CD4-positive, alpha-beta T cell treated with Interleukin-17A for 4 hours (primary cell): ENCODE results near the gene GAMT.
A peak's percentile ranks its signal among the peaks of the same experiment; 100 is the strongest.
"Not testable (repeated sequence)": the region's sequence is repeated elsewhere in the genome, so short reads cannot be mapped to it uniquely, and the experiment has no call there.

ENCODE experiments used
- DNase-seq: peaks from one replicate; pipeline ENCODE4 v3.0.0-alpha.2; 2020; ENCODE audit warnings: mixed read lengths

Gene GAMT

GRCh38 chr19:1401138-1401888 lies at the start of gene GAMT:
Gene GAMT (minus strand): TSS chr19:1401542. CDS start chr19:1401476, 66 bp downstream.
- peak; percentile 80 for DNase-seq

- peak; percentile 26 for DNase-seq
Measured at GRCh38 chr19:1449467-1450442, 48.4 kb upstream of the GAMT start, which contains the start of gene APC2. Gene APC2 (plus strand): TSS chr19:1450121. CDS start chr19:1453002, 2,881 bp downstream.

GRCh38 chr19:1447944-1448343 lies 46.6 kb upstream of the GAMT start:
- DNase-seq: no peak

GRCh38 chr19:1447504-1447903 lies 46.2 kb upstream of the GAMT start:
- no peak for DNase-seq

- peak; percentile 58 for DNase-seq
Measured at GRCh38 chr19:1446713-1447481, 45.6 kb upstream of the GAMT start.

- no peak for DNase-seq
Measured at GRCh38 chr19:1445932-1446712, 44.8 kb upstream of the GAMT start.

- DNase-seq: peak; percentile 82
Measured at GRCh38 chr19:1445185-1445931, 44.0 kb upstream of the GAMT start.

GRCh38 chr19:1441677-1442438 lies 40.5 kb upstream of the GAMT start:
- DNase-seq: no peak

- DNase-seq: no peak
Measured at GRCh38 chr19:1441022-1441426, 39.7 kb upstream of the GAMT start.

GRCh38 chr19:1440418-1440801 lies 39.1 kb upstream of the GAMT start:
- DNase-seq: no peak

- not testable (repeated sequence) for DNase-seq
Measured at GRCh38 chr19:1439525-1440417, 38.4 kb upstream of the GAMT start.

- no peak for DNase-seq
Measured at GRCh38 chr19:1438933-1439354, 37.6 kb upstream of the GAMT start.

- DNase-seq: peak; percentile 97
Measured at GRCh38 chr19:1438035-1438932, 36.9 kb upstream of the GAMT start, which contains the start of gene RPS15. Gene RPS15 (plus strand): TSS chr19:1438396. CDS start chr19:1438426, 30 bp downstream.

GRCh38 chr19:1437609-1438008 lies 36.3 kb upstream of the GAMT start:
- no peak for DNase-seq

GRCh38 chr19:1435378-1435989 lies 34.1 kb upstream of the GAMT start:
- no peak for DNase-seq

GRCh38 chr19:1434577-1435060 lies 33.3 kb upstream of the GAMT start:
- DNase-seq: no peak

GRCh38 chr19:1434040-1434366 lies 32.7 kb upstream of the GAMT start:
- no peak for DNase-seq
